Immature natural killer cell (primary cell): Measurements from ENCODE around the gene NTF3. TPM values are rescaled to one million over a fixed set of nuclear protein-coding genes. Genes with fewer than 3 reads are reported as not detected.

Experiments
- DNase-seq, 3 donors: peaks; one replicate each; pipeline ENCODE4 v3.0.0; 2022; ENCODE audit warnings: mixed read lengths in 1 of 3
- H3K27ac Mint-ChIP-seq, 6 donors: one replicate each; pipeline ENCODE4 v1.8.0; 2020; ENCODE audit warnings: mixed read lengths in 6 of 6, mild to moderate bottlenecking in 5 of 6, inconsistent platforms in 4 of 6, moderate library complexity in 3 of 6
- H3K27me3 Mint-ChIP-seq, 3 donors: one replicate each; pipeline ENCODE4 v1.8.0; 2020 to 2021; ENCODE audit warnings: low read depth in 3 of 3, mild to moderate bottlenecking in 3 of 3, mixed read lengths in 3 of 3, moderate library complexity in 3 of 3, inconsistent platforms in 1 of 3
- H3K36me3 Mint-ChIP-seq, 3 donors: one replicate each; pipeline ENCODE4 v1.8.0; 2020; ENCODE audit warnings: mixed read lengths in 3 of 3, inconsistent platforms in 2 of 3, mild to moderate bottlenecking in 2 of 3
- H3K4me1 Mint-ChIP-seq, 2 donors: one replicate each; pipeline ENCODE4 v1.8.0; 2020; ENCODE audit warnings: inconsistent platforms in 2 of 2, mild to moderate bottlenecking in 2 of 2, mixed read lengths in 2 of 2, moderate library complexity in 1 of 2
- H3K4me3 Mint-ChIP-seq, 5 donors: one replicate each; pipeline ENCODE4 v1.8.0; 2020; ENCODE audit warnings: mild to moderate bottlenecking in 5 of 5, mixed read lengths in 5 of 5, inconsistent platforms in 3 of 5, moderate library complexity in 3 of 5
- H3K9me3 Mint-ChIP-seq, 6 donors: one replicate each; pipeline ENCODE4 v1.8.0; 2020; ENCODE audit warnings: mild to moderate bottlenecking in 6 of 6, mixed read lengths in 6 of 6, inconsistent platforms in 4 of 6, moderate library complexity in 3 of 6
- polyA plus RNA-seq, 3 donors: library from polyadenylated mRNA; unstranded; fragments of 300-500 nt; fragmentation: Illumina TruSeq; gene quantifications; one replicate each; pipeline ENCODE4 v1.2.3, GENCODE V29; 2021

The NTF3 gene
- polyA plus RNA-seq, 3 donors from 2014 or later = not detected

DNA sequence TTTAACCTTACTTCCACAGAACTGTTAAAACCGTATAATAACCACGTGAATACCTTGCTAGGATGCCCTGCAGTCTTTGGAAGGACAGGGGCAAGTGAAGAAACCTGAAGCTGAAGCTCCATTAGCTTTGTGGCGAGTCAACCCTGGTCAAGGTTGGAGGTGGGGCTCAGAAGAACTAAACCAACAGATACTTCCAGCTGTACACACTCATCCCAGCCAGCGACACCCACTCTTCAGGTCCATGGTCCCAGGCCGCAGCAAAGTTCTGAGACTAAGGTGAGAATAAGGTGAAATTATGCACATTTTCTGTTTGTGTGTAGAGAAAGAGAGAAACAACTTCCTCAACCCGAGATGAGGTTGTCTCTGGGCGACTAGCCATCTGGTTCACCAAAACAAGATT is 77.6 kb downstream of the NTF3 start:
- Mint-ChIP-seq H3K27me3 (peaks cover 2 to 8% (median 3%) of the 10 kb centered on the region in 3 donors), H3K4me1 (no peaks in the 10 kb centered on the region), H3K4me3 (no peak overlapping the region), H3K9me3 (no peaks in the 10 kb centered on the region), H3K27ac (no peak overlapping the region), H3K36me3 (no peaks in the 10 kb centered on the region)
- no peak for DNase-seq

DNA sequence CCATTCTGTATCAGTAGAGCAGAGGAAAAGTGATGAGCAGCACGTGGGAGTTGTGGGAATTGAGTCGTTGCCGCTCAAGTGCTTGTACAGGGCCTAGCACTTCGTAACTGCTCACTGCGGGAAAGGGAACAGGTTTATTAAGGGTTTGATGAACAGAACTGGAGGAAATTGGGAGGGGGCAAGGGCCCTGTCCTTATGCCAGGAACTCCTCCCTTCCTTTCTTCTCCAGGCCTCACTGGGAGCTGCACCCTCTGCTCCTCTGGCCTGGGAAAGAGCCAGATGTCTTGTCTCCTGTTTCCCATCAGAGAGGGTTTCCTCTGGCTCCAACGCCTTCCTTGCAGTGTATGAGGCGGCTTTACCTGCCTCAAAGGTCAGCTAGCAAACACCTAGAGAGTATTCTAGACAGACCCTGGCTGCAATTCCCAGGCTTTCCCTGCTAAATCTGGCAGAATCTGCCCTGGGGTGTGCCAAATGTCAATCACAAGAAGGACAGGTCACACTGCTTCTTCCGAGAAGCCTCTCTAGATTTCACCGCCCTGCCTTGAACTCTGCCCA is 78.4 kb downstream of the NTF3 start:
- no peak for DNase-seq
- H3K36me3 Mint-ChIP-seq = no peaks in the 10 kb centered on the region
- no peak overlapping the region for H3K4me3 Mint-ChIP-seq
- peaks cover 2 to 8% (median 3%) of the 10 kb centered on the region in 3 donors for H3K27me3 Mint-ChIP-seq
- H3K27ac Mint-ChIP-seq = no peak overlapping the region
- no peaks in the 10 kb centered on the region for H3K4me1 Mint-ChIP-seq
- H3K9me3 Mint-ChIP-seq = no peaks in the 10 kb centered on the region

DNA sequence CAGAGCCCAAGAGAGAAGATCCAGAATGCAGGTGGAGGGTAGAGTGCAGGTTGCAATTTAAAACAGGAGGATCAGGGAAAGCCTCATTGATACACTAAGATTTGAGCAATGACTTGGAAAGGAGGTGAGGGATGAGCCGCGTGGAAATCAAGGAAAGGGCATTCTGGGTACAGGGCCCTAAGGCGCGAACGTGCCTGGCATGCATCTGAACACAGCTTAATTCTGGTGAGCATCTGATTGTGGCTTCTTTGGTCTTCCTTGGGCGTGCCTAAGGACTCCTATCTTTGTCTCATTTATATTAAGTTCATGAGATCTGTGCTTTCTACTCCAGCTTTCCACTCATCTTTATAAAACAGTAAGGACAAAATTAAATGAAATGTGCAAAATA is 79.3 kb downstream of the NTF3 start:
- no peak for DNase-seq
- Mint-ChIP-seq H3K4me1 (no peaks in the 10 kb centered on the region), H3K27me3 (peaks cover 2 to 10% (median 3%) of the 10 kb centered on the region in 3 donors), H3K36me3 (no peaks in the 10 kb centered on the region), H3K9me3 (no peaks in the 10 kb centered on the region), H3K4me3 (no peak overlapping the region), H3K27ac (no peak overlapping the region)

DNA sequence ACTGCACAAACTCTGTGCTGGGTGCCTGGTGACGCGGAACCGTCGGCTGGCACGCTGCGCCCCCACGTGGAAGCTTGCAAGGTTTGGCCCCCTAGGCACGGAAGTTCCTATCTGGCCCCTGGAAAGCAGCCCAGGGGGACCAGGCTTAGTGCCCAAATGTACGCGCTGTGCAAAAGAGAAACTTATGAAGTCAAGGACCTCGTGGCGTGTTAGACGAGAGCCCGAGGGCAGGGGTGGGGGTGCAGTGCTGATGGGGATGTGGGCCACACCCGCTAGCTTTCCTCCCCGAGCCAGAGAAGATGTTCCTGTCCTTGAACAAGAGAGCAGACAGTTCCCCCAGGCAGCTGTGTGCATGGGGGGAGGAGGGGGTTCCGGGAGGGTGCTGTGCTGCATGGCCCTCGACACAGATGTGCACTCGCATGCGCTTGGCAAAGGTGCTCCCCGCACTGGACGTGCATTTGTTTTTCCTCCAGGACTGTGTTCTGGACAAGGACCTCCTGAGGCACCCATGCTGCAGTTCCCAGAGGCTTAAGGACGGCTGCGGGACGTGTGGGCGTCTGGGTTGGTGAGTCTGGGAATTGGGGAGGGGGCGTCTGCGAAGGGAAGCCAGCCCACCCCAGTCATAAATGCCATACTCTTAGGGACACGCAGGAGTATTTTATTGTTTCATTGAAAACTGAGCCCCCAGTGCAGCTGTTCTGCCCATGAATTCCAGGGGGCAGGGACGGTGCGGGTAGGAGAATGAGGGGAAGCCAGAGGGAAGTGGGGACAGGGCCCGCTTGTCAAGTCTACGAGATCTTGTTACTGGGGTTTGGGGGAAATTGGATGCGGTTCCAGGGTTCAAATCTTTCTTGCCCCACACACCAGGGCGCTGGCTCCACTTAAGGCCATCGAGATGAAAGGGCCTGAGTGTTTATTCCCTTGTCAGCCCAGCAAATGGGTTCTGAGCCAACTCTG is 80.0 kb downstream of the NTF3 start:
- Mint-ChIP-seq H3K4me1 (no peaks in the 10 kb centered on the region), H3K27me3 (peaks cover 2 to 10% (median 3%) of the 10 kb centered on the region in 3 donors)

DNA sequence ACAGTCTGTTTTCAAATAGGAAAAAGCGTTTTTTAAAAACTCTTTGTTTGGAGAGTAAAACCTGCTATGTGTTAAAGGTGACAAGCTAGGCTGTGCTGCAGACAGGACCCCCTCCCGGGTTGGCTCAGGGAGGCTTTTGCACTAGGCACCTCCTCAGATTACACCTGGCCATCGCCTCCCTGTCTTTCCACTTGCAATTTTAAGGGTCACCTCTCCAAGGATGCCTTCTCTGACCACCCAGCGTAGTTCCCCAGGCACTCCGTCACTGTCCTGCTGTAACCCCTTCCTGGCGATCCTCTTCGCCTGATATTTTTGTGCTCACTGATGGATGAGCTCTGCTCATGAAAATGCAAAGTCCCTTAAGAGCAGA is 80.7 kb downstream of the NTF3 start:
- Mint-ChIP-seq H3K27ac (no peak overlapping the region), H3K36me3 (no peaks in the 10 kb centered on the region), H3K9me3 (no peaks in the 10 kb centered on the region), H3K27me3 (peaks cover 2 to 10% (median 3%) of the 10 kb centered on the region in 3 donors), H3K4me1 (no peaks in the 10 kb centered on the region), H3K4me3 (no peak overlapping the region)
- no peak for DNase-seq

More for the DNA sequence above, 80.0 kb downstream of the NTF3 start:
- H3K9me3 Mint-ChIP-seq = no peaks in the 10 kb centered on the region
- H3K4me3 Mint-ChIP-seq = no peak overlapping the region
- no peak overlapping the region for H3K27ac Mint-ChIP-seq
- H3K36me3 Mint-ChIP-seq = no peaks in the 10 kb centered on the region
- DNase-seq = no peak

DNA sequence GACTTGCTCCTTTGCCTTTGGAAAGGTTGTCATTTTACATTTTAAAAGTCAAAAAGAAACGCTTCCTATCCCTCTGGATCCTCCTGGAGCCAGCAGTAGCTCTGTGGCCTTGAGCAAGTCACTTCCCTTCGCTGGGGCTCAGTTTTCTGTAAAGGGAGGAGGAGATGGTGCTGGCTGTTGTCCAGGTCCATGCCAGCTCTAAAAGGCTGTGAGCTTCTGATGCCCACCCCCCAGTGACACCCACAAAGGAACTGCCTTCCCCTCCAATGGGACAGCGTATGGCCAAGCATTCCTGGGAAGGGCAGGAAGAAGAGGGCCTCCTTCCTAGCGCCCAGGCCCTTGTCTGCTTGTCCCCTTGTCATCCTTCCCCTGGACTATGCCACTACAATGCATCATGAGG is 81.5 kb downstream of the NTF3 start:
- H3K27ac Mint-ChIP-seq = no peak overlapping the region
- H3K4me1 Mint-ChIP-seq = no peaks in the 10 kb centered on the region
- no peaks in the 10 kb centered on the region for H3K36me3 Mint-ChIP-seq
- no peak for DNase-seq
- H3K4me3 Mint-ChIP-seq = no peak overlapping the region
- peaks cover 2 to 10% (median 3%) of the 10 kb centered on the region in 3 donors for H3K27me3 Mint-ChIP-seq
- no peaks in the 10 kb centered on the region for H3K9me3 Mint-ChIP-seq

DNA sequence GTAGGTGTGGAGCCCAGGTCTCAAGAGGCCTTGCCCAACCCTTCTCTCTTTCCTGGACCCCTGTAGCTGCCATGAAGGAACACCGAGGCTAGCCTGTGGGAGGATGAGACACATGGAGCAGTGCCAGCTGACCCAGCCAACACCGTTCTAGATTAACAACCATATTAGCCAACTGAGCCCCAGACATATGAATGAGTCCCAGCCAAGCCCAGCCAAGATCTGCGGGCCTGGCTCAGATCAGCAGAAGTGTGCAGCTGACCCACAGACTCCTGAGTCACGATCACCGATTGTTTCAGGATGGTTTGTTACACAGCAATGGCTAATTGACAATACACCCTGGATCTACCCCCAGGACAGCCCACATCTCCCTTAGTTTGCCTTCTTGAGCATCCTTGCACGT is 82.1 kb downstream of the NTF3 start:
- no peak overlapping the region for H3K27ac Mint-ChIP-seq
- H3K27me3 Mint-ChIP-seq = peaks cover 2 to 10% (median 3%) of the 10 kb centered on the region in 3 donors
- no peaks in the 10 kb centered on the region for H3K36me3 Mint-ChIP-seq
- H3K9me3 Mint-ChIP-seq = no peaks in the 10 kb centered on the region
- no peak overlapping the region for H3K4me3 Mint-ChIP-seq
- DNase-seq = no peak
- H3K4me1 Mint-ChIP-seq = no peaks in the 10 kb centered on the region

DNA sequence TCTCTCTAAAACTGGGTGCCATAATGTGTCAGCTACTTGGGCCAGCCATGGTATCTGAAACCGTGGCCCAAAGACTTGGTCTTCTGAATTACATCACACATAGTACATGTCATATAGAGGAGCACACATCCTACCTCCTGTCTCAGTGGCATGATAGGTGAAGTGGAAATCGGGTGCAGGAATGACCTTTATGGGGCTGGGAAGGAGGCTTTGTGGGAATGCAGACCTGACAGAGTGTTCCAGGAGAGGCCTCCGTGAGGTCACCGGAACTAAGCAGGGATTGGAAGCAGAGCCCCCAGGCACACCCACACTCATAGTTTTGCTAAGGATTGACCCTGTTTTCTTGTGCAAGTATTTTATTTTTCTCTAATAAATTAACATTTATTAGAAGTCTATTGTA is 82.6 kb downstream of the NTF3 start:
- Mint-ChIP-seq H3K4me1 (no peaks in the 10 kb centered on the region), H3K36me3 (no peaks in the 10 kb centered on the region), H3K4me3 (no peak overlapping the region), H3K9me3 (no peaks in the 10 kb centered on the region), H3K27ac (no peak overlapping the region), H3K27me3 (peaks cover 2 to 7% (median 3%) of the 10 kb centered on the region in 3 donors)
- no peak for DNase-seq

DNA sequence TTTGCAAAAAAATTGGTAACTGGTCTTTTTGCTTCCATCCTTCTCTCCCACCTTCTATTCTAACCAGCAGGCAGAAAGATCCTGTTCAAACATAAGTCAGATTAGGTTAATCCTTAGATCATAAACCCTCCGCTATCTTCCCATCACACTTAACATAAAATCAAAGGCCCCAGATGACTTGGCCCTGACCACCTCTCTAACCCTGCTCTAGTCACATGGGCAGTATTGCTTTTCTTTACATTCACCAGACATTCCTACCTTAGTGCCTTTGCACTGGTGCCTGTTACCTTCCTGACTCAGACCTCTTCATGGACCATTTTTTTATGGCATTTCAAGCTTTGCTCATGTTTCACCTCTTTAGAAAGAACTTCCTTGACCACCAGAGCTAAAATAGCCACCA is 83.5 kb downstream of the NTF3 start:
- Mint-ChIP-seq H3K27ac (no peak overlapping the region), H3K27me3 (peaks cover 2 to 3% (median 3%) of the 10 kb centered on the region in 3 donors), H3K36me3 (no peaks in the 10 kb centered on the region), H3K4me3 (no peak overlapping the region), H3K9me3 (no peaks in the 10 kb centered on the region), H3K4me1 (no peaks in the 10 kb centered on the region)
- DNase-seq = no peak

DNA sequence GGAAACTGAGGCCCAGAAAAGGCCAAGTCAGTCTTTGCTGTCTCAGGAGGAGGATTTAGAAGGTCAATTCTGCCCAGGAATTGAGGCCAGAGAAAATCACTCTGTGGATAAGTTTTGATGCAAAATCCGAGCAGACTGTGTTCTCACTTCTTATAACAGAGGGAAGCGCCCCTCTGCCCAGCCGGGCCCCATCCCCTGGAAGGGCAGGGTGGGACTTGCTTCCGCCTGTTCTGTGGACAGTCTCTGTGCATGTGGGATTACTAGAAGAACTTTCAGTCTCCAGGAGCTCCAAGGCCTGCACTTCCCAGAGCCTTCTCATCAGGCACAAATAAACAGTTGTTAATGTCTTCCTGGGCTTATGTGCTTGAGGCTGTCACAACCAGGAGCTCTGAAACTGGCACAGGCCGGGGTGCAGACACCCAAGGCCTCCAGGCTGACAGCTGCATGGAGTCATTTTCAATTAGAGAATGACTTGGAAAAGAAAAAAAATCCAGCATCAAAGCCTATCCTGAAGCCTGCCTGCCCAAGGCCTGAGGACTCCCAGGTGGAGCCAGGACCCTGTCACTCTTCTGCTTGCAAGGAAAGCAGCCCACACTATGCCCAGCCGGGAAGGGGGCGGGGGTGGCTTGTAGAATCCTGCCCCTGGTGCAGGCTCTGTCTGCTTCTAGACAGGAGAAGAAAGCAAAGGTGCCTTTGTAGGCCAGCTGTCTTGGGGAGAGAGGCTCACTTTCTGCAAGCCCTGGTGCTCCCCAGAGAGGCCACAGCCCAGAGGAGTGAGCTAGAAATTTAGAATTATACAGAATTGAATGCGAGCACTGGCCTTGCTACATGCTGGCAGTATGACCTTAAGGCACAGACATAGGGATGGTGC is 84.7 kb downstream of the NTF3 start:
- H3K4me1 Mint-ChIP-seq = no peaks in the 10 kb centered on the region
- no peaks in the 10 kb centered on the region for H3K9me3 Mint-ChIP-seq
- H3K27me3 Mint-ChIP-seq = peaks cover 2 to 7% (median 3%) of the 10 kb centered on the region in 3 donors
- H3K4me3 Mint-ChIP-seq = no peak overlapping the region
- H3K36me3 Mint-ChIP-seq = no peaks in the 10 kb centered on the region
- no peak overlapping the region for H3K27ac Mint-ChIP-seq
- no peak for DNase-seq

DNA sequence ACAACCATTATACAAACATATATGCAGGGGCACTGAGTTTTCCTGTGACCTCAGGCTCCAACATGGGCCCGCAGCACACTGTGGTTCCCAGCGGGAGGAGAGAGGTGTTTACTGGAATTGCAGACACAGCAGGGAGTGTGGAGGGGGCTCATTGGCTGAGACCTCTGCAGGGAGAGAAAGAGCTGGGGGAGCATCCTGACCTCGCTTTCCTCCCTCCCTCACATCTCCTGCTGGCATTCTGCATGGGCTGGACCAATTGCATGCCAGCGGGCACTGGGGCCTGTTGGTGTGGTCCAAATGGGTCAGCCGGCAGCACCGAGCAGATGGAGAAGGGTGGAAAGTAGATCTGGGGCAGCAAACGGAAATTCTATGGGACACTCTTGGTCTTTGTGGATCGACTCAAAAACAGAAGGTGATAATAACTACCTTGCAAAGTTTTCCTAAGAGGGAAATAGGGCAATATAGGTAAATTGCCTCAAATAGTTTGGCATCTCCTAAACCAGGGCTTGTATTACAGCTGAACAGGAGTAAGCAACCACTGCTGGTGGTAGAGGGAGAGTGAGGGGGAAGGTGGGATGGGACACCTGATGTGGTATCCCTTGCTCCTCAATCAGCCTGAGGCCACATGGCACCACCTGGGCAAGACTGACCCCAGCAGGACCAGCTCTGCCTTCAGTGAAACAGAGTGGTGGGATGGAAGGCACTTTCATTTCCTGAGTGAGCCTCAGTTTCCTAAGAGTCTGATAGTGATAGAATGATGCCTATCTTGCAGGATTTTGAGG is 86.9 kb downstream of the NTF3 start:
- Mint-ChIP-seq H3K4me3 (no peak overlapping the region), H3K9me3 (no peaks in the 10 kb centered on the region), H3K4me1 (no peaks in the 10 kb centered on the region), H3K27me3 (peaks cover 0 to 10% (median 2%) of the 10 kb centered on the region in 3 donors), H3K27ac (no peak overlapping the region), H3K36me3 (no peaks in the 10 kb centered on the region)
- DNase-seq = no peak

DNA sequence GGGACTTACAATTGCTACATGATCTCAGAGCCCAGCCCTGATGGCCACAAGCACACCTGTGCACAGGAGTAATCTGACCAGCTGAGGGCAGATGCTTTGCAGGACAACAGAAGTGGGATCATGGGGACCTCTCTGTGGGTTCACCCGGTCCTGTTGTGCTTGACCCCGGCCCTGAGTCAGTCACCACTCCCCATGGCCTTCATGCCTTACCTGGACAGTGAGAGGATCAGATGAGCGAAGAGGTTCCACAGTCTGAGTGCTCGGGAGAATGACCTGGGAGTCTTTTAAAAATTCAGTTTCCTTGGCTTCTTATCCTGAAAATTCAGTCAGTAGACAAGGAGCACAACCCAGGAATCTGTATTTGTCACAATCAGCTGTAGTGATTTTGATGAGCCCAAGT is 88.1 kb downstream of the NTF3 start:
- Mint-ChIP-seq H3K4me3 (no peak overlapping the region), H3K36me3 (no peaks in the 10 kb centered on the region), H3K27me3 (peaks cover 0 to 8% (median 2%) of the 10 kb centered on the region in 3 donors), H3K27ac (no peak overlapping the region), H3K9me3 (no peaks in the 10 kb centered on the region), H3K4me1 (no peaks in the 10 kb centered on the region)
- DNase-seq = no peak

DNA sequence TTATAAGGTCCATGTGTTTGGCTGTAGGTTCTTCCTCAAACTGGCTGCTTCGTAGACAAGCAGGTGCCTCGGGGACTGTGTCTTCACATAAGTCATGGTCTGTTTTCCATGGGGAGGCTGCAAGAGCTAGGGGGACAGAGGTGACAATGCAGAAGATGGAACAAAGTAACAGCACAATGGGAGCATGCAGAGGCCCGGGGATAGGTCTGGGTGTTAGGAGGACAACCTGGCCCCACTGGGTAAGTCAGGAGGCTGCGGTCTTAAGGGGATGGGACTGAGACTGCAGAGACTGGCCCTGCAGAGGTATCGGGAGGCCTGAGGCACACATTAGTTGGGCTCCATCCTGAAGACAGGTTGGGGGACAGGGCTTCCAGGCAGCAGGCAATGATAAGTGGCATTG is 88.9 kb downstream of the NTF3 start:
- no peaks in the 10 kb centered on the region for H3K9me3 Mint-ChIP-seq
- DNase-seq = no peak
- H3K27me3 Mint-ChIP-seq = peaks cover 2 to 8% (median 2%) of the 10 kb centered on the region in 3 donors
- no peak overlapping the region for H3K4me3 Mint-ChIP-seq
- no peaks in the 10 kb centered on the region for H3K4me1 Mint-ChIP-seq
- no peaks in the 10 kb centered on the region for H3K36me3 Mint-ChIP-seq
- H3K27ac Mint-ChIP-seq = no peak overlapping the region
